Measurements from ENCODE around the gene MED16.
A peak's percentile ranks its signal among the peaks of the same experiment; 100 is the strongest.

The MED16 gene, protein sequence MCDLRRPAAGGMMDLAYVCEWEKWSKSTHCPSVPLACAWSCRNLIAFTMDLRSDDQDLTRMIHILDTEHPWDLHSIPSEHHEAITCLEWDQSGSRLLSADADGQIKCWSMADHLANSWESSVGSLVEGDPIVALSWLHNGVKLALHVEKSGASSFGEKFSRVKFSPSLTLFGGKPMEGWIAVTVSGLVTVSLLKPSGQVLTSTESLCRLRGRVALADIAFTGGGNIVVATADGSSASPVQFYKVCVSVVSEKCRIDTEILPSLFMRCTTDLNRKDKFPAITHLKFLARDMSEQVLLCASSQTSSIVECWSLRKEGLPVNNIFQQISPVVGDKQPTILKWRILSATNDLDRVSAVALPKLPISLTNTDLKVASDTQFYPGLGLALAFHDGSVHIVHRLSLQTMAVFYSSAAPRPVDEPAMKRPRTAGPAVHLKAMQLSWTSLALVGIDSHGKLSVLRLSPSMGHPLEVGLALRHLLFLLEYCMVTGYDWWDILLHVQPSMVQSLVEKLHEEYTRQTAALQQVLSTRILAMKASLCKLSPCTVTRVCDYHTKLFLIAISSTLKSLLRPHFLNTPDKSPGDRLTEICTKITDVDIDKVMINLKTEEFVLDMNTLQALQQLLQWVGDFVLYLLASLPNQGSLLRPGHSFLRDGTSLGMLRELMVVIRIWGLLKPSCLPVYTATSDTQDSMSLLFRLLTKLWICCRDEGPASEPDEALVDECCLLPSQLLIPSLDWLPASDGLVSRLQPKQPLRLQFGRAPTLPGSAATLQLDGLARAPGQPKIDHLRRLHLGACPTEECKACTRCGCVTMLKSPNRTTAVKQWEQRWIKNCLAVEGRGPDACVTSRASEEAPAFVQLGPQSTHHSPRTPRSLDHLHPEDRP

DNA sequence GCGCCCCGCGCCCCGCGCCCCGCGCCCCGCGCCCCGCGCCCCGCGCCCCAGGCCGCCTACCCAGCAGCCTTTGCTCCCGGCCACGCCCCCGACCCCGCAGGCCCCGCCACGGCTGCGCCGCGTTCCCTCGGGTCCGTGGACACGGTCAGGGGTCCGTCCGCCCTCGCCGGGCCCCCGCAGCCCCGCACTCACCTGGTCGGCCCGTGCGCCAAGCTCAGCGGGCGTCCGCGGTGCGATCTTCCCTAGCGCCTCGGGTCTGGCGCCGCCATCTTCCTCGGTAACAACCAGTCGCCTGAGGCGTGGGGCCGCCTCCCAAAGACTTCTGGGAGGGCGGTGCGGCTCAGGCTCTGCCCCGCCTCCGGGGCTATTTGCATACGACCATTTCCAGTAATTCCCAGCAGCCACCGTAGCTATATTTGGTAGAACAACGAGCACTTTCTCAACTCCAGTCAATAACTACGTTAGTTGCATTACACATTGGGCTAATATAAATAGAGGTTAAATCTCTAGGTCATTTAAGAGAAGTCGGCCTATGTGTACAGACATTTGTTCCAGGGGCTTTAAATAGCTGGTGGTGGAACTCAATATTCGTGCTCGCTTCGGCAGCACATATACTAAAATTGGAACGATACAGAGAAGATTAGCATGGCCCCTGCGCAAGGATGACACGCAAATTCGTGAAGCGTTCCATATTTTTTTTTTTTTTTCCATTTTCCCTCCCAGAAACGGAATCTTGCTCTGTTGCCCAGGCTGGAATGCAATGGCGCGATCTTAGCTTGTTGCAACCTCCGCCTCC lies at the start of gene MED16, which contains the start of gene RNU6-9:
MED16 (minus strand) TSS at position 294 of the 796 bp plus-strand sequence. CDS start 2,056 bp downstream, outside the sequence.
RNU6-9 (plus strand) TSS at position 591 of the 796 bp plus-strand sequence.
- DNase-seq (ENCODE audit: low read depth) = peak; percentile 81

DNA sequence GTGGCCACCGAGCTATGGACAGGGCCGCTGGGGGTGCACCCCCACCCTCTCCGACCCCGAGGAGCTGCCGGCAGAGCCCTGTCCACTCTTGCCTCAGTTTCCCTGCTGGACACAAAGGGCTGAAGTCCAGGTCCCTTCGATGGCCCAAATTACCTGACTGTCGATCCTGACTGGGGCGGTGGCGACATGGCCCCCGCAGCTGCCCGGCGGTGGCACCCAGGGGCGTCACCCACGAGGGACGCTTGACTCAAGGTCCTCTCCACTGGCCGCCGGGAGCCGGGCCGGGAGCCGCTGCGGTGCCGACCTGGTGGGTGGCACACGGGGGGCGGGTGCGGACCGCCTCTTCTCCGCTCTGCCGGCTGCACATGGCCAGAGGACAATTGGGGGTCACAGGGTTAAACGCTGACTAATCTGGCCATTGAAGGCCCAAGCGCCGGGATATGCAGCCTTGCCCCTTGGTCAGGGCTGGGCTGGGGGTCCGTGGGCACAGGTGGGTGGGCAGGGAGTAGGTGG lies 49.2 kb upstream of the MED16 start:
- DNase-seq (ENCODE audit: low read depth) = no peak

DNA sequence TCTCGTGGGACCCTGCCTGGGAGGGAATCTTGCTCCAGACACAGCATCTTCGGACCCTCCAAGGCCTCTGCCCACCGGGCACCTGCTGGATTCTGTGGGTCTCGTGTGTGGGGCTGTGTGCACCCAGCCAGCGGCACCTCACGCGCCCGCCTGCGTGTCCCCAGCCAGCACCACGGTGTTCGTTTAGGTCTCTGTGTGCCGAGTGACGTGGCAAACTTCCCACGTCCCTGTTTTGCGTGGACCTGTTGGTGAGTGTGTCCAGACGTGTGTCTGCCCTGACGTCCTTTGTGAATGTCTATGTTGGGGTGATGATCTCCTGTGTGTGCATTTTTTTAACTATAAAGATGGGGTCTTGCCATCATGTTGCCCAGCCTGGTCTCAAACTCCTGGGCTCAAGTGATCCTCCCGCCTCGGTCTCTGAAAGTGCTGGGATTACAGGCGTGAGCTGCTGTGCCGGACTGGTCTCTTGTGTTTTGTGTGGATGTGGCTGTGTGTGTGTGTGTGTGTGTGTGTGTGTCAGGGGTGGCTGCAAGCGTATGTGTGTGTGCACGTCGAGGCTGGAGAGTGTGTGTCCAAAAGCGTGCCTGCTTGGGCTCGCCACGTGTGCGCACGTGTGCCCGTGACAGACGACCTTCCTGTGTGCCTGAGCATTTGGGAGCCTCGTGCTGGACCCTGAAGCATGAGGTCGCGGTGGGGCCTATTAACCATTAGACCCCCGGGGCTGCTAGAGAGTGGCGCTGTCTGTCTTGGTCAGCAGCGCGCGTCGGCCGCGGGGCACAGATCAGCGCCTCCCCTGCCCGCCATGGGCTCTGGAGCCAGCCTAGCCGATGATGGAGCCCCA lies 48.5 kb upstream of the MED16 start:
- DNase-seq (ENCODE audit: low read depth) = no peak

DNA sequence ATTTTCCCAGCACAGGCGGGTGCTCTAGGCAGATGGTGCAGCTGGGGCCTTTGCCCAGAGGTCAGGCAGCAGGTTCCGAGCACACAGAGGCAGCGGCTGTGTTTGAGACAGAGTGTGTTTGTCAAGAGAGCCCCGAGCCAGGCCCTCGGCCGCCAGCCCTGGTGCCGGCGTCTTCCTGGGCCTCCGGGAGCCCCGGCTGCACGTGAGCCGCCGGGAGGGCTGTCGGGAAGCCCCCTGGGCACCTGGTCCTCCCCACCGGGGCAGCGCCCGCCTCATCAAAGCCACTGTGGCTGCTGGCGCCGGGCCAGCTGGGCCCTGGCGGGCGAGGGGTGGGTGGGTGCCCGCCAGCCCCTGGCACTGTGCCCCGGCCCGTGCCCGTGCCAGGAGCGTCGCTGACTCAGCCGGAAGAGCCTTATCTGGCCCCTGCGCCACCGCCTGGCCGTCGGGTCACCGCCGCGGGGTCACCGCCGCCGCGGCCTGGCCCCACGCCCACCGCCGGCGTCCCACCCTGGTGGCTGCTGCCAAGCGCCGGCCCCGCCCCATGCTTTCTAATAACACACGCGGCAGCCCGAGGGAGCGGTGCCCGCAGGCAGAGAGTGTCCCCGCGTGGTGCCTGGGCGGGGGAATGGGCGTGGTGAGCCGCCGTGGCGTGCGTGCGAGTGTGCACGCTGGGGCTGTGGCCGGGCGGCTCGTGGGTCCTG lies 47.8 kb upstream of the MED16 start:
- DNase-seq (ENCODE audit: low read depth) = peak; percentile 55

DNA sequence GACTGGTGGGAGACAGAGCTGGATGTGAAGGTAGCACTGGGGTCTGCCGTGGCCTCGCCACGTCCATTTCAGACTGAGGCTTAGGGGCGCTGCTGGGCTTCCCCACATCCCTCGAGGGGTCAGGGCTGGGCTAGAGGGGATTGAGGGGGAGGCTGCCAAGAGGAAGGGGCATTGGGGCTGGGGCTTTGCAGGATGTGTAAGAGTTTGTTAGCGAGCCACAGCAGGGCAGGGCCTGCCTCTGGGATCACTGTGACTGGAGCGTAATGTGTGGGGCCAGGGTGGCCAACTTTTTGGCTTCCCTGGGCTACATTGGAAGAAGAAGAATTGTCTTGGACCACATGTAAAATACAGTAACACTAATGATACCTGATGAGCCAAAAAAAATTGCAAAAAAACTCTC lies 46.9 kb upstream of the MED16 start:
- DNase-seq (ENCODE audit: low read depth) = no peak

DNA sequence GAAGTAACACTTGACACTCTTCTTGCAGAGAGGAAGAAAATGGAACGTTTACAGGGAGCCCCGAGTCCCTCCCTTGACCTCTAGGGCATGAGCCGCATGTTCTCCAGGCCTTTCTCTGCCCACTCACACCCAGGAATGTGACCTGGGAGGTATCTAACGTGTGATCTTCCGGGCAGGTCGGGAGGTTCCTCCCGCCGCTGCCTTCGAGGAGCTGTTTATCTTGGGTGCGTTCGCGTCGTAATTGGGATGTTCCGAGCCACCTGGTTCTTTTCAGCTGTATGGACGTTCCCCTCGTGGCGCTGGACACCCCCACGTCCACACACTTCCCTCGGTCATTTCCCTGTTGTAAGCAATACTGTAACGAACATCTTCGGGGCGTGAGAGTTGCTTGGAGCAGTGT lies 46.5 kb upstream of the MED16 start:
- DNase-seq (ENCODE audit: low read depth) = no peak

DNA sequence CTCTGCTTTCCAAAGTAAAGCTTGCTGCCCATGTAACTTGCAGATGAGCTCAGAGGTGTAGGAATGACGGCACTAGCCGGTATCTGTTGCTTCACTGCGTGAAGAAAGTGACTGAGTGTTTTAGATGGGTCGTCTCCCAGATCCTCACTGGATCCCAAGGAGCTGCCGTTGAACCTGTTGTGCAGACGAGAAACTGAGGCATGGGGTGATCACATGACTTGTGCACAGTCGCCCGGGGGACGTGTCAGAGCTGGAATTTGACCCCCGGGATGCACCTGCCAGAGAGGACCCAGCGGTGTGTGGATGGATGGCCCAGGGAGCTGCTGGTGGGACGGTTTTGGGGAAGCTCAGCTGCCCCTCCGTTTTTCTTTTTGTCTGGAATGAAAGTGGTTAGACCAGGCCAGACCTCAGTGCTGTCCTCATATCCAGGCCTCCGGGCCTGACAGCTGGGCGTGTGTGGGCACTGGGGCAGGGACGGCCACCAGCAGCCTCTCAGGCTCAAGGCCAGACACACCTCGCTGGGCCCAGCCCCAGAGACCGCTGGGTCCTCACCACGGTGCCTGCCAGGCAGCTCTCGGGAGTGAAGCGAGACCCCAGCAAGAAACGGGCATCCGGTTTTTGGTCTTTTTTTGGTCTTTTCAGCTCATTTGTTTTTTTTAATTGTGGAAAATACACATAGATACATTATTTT lies 45.4 kb upstream of the MED16 start:
- no peak for DNase-seq (ENCODE audit: low read depth)

DNA sequence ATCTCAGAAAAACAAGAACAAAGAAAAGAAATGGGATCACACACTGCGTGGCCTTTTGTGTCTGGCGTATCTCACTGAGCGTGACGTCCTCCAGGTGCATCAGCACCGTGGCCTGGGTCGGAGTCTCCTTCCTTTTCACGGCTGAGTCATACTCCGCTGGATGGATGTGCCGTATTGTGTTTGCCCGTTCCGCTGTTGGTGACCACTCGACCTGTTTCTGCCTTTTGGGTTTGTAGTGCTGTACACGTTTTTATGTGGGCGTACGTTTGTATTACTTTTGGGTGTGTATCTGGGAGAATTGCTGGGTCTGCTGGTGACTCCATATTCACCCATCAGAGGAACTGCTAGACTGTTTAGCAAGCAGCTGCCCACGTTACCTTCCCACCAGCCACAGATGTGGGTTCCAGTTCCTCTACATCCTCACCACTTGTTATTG lies 44.3 kb upstream of the MED16 start:
- no peak for DNase-seq (ENCODE audit: low read depth)

DNA sequence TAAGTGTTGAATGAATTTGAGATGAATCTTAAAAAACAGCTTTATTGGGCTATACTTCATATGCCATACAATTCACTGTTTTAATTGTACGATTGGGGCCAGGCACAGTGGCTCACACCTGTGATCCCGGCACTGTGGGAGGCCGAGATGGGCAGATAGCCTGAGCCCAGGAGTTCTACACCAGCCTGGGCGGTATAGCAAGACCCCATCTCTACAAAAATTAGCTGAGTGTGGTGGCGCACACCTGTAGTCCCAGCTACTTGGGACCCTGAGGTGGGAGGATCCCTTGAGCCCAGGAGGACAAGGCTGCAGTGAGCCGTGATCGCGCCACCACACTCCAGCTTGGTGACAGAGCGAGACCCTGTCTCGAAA lies 43.2 kb upstream of the MED16 start:
- no peak for DNase-seq (ENCODE audit: low read depth)

DNA sequence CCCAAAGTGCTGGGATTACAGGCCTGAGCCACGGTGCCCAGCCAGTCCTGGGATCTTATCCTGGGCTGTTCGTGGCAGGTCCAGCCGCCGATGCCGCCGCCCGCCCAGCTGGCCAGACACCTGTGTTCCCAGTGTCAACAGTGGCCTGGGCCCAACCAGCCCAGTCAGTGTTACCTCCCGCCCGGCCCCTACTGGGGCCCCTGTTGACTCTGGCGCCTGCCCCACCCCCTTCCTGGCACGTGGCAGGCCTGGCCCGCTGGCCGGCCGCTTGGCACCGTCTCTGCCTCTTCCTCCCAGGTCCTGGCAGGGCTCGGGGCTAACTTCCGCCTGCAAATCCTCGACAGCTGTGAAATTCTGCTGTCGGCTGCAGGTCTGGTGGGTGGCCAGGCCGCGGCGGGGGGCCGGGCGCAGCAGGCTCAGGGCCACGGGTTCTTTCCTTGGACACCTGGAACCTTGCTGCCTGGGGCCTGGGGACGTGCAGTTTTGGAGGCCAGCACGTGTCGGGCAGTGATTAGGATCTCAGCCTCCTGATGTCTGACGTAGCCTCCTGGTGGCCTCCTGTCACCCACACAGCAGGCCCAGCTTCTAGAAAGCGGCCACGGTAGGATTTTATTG lies 42.0 kb upstream of the MED16 start:
- DNase-seq (ENCODE audit: low read depth) = no peak

DNA sequence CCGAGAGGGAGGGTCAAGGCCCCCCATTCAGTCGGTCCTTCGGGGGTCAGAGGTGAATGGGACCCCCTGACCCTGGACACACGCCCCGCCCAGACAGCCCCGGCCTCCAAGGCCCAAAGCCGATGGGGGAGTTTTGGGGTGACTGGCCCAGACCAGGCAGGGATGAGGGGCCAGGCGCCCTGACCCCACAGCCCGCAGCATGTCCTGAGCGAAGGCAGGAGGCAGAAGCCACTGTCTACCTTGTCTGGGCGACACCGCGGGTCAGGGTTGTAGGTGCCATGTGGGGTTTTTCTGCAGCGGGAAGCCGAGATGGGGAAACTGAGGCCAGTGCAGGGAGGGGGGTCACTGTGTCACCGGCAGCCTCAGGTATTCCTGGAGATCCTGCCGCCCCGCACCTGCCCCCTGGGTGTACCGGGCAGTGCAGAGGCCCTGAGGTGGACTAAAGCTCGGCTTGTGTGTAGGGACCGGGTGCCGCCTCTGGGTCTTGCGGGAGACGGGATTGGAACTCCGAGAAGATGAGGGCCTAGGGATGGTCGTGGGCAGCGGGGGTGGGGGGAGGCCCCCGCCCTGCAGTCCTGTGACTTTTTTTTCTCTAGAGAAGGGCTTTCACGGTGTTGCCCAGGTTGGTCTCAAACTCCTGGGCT lies 41.3 kb upstream of the MED16 start:
- no peak for DNase-seq (ENCODE audit: low read depth)

DNA sequence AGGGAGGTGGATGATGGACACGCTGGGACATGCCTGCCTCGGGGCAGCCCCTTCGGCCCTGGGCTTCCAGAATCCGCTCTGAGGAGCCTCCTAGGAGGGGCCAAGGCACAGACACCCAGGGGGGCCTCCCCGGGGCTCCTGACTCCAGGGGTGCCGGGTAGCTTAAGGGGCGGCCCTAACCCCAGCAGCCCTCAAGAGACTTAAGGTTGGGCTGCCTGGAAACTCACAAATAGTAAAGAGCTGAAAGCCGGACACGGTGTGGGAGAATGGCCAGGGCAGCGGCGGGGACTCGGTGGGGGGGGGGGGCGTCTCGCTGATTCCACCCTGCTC lies 40.5 kb upstream of the MED16 start:
- no peak for DNase-seq (ENCODE audit: low read depth)

DNA sequence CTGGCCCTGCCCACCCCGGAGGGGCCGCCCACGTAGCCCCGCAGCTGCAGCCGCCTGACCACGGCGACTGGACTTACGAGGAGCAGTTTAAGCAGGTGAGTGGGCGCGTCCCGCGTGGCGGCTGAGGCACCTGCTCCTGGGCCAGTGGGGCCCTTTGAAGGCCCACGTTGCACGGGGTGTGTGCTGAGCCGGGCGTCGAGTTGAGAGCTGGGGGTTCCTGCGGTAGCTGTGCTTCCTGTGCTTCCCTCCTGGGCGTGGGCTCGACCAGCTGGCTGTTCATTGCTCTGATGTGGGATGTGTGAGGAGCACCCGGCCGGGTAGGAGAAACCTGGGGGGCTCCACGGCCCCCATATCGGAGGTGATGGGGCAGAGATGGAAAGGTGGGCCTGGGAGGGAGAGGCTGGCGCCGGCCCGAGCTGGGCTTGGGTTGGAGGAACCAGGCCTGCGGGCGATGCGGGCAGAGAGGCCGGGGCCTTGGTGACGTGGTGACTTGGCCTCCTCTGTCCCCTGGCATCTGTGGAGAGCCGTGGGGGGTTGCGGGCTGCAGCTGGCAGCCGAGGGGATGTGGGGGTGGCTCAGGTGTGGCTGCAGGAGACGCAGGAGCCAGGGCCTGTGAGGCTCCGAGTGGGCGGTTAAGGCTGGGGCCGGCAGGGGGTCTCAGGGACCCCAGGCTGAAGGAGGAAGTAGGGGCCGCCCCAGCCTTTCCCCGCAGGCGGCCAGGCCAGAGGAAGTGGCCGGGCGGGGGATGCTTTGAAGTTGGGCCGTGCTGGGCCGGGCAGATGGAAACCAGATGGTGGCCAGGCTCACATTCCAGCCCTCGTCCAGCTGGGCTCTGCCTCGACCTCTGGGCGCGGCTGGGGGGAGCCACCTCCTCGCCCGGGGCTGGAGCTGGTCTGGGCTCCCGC lies 39.9 kb upstream of the MED16 start:
- DNase-seq (ENCODE audit: low read depth) = no peak

DNA sequence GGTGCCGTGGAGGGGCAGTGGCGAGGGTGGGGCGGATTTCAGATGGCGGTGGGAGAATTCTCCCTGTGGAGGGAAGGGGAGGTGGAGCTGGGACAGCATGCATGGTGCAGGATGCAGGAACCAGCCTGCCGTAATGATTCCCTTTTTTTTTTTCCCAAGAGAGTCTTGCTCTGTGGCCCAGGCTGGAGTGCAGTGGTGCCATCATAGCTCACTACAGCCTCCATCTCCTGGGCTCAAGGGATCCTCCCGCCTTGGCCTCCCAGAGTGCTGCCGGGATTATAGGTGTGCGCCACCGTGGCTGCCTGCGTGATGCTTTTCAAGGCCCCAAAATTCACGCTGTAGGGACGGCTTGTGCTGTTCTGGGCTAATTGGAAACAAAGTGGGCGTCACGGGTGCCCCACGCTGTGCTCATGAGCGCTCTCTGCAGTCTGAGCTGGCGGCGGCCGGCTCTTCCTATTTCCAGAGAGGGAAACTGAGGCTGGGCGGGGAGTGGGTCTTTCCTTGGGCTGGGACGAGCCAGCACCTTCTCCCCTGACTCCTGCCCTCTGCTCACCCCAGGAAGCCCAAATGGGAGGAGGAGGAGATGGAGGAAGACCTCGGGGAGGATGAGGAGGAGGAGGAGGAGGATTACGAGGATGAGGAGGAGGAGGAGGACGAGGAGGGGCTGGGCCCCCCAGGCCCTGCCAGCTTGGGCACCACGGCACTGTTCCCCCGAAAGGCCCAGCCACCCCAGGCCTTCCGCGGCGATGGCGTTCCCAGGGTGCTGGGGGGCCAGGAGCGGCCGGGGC lies 39.1 kb upstream of the MED16 start:
- no peak for DNase-seq (ENCODE audit: low read depth)

DNA sequence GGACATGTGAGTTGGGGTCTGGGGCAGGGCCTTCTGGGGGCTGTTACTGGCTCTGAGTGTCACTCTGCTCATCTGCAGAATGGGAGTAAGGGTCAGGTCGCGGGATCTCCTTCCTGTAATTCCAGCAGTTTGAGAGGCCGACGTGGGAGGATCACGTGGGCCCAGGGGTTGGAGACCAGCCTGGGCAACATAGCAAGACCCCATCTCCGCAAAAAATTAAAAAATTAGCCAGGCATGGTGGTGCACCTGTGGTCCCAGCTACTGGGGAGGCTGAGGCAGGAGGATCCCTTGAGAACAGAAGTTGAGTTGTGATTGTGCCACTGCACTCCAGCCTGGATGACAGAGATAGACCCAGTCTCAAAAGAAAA lies 36.9 kb upstream of the MED16 start:
- no peak for DNase-seq (ENCODE audit: low read depth)

DNA sequence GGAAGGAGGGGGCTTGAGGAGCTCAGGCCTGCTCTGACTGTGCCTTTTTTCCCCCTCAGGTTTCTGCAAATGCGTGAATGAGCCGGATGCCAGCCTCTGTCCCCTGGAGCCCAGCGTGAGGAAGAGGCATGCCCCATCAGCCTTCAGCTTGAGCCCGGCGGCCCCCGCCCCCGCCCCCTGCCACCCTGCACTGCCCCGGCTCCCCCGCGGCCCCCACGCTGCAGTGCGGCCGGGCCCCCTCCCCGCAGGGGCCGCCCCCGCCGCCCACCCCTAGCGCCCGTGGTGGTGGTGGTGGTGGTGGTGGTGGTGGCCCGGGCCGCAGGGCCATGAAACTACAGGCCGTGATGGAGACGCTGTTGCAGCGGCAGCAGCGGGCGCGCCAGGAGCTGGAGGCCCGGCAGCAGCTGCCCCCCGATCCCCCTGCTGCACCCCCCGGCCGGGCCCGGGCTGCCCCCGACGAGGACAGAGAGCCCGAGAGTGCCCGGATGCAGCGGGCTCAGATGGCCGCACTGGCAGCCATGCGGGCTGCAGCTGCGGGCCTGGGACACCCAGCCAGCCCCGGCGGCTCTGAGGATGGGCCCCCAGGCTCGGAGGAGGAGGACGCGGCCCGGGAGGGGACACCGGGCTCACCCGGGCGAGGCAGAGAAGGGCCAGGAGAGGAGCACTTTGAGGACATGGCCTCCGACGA lies 36.4 kb upstream of the MED16 start:
- DNase-seq (ENCODE audit: low read depth) = no peak
